Measurements from ENCODE around the gene PLA2G3.

GRCh38 chr22:31095637-31096249, 44.6 kb downstream of the PLA2G3 start:
- TF ChIP-seq, protein P1, sequence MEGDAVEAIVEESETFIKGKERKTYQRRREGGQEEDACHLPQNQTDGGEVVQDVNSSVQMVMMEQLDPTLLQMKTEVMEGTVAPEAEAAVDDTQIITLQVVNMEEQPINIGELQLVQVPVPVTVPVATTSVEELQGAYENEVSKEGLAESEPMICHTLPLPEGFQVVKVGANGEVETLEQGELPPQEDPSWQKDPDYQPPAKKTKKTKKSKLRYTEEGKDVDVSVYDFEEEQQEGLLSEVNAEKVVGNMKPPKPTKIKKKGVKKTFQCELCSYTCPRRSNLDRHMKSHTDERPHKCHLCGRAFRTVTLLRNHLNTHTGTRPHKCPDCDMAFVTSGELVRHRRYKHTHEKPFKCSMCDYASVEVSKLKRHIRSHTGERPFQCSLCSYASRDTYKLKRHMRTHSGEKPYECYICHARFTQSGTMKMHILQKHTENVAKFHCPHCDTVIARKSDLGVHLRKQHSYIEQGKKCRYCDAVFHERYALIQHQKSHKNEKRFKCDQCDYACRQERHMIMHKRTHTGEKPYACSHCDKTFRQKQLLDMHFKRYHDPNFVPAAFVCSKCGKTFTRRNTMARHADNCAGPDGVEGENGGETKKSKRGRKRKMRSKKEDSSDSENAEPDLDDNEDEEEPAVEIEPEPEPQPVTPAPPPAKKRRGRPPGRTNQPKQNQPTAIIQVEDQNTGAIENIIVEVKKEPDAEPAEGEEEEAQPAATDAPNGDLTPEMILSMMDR (IDR thresholded peaks at IDR 0.05), result no peak
- TF ChIP-seq POLR2A (IDR thresholded peaks at IDR 0.05), result no peak

Measured in adrenal gland (tissue), 5 donors.